Stimulated activated CD4-positive, alpha-beta T cell treated with anti-CD3 and anti-CD28 coated beads, TNF-alpha, amount 100 ng/mL, for 1 hour (primary cell): ENCODE data around the gene TTC21B.
"Not testable (repeated sequence)": the region's sequence is repeated elsewhere in the genome, so short reads cannot be mapped to it uniquely, and the experiment has no call there.

Experiments used
- DNase-seq, 3 donors: peaks; one replicate each; pipeline ENCODE4 v3.0.0-alpha.2; 2020; ENCODE audit warnings: low read depth in 3 of 3, low spot score in 1 of 3

Gene TTC21B

GRCh38 chr2:165888171-165888570, 65.4 kb downstream of the TTC21B start:
- DNase-seq: no peak

- DNase-seq: no peak
These were observed 67.0 kb downstream of the TTC21B start for GRCh38 chr2:165886487-165887146.

GRCh38 chr2:165877565-165878550, 75.7 kb downstream of the TTC21B start:
- DNase-seq: no peak

- no peak for DNase-seq
These were observed 76.9 kb downstream of the TTC21B start for GRCh38 chr2:165876712-165877111.

GRCh38 chr2:165876269-165876668, 77.3 kb downstream of the TTC21B start:
- DNase-seq: no peak

GRCh38 chr2:165874445-165875039, 79.0 kb downstream of the TTC21B start:
- no peak for DNase-seq

GRCh38 chr2:165872101-165872791, 81.3 kb downstream of the TTC21B start:
- DNase-seq: no peak

GRCh38 chr2:165871025-165871424, 82.6 kb downstream of the TTC21B start:
- no peak for DNase-seq

- DNase-seq: no peak
These were observed 83.2 kb downstream of the TTC21B start for GRCh38 chr2:165870346-165870745.

- no peak for DNase-seq
These were observed 85.4 kb downstream of the TTC21B start for GRCh38 chr2:165868211-165868610.

- no peak for DNase-seq
These were observed 89.3 kb downstream of the TTC21B start for GRCh38 chr2:165864296-165864695.

- DNase-seq: no peak
These were observed 89.7 kb downstream of the TTC21B start for GRCh38 chr2:165863810-165864261.

GRCh38 chr2:165861083-165861482, 92.5 kb downstream of the TTC21B start:
- not testable (repeated sequence) for DNase-seq

- not testable (repeated sequence) for DNase-seq
These were observed 93.9 kb downstream of the TTC21B start for GRCh38 chr2:165859723-165860122.

GRCh38 chr2:165857876-165858275, 95.7 kb downstream of the TTC21B start:
- DNase-seq: no peak

GRCh38 chr2:165852394-165852793, 101.2 kb downstream of the TTC21B start:
- DNase-seq: no peak

- DNase-seq: no peak
These were observed 106.6 kb downstream of the TTC21B start for GRCh38 chr2:165847001-165847400.

- DNase-seq: no peak
These were observed 107.5 kb downstream of the TTC21B start for GRCh38 chr2:165846056-165846455.

GRCh38 chr2:165844216-165844615, 109.4 kb downstream of the TTC21B start:
- DNase-seq: no peak

- DNase-seq: no peak
These were observed 110.2 kb downstream of the TTC21B start for GRCh38 chr2:165843351-165843750.

- no peak for DNase-seq
These were observed 113.1 kb downstream of the TTC21B start for GRCh38 chr2:165840333-165840958.
